Measurements from ENCODE around the gene RBM39. TPM values are rescaled to one million over a fixed set of nuclear protein-coding genes. Genes with fewer than 3 reads are reported as not detected.

RBM39 gene
- total and polyA plus RNA-seq, 2 of the 13 experiments (the other 11 are each of a cell fraction or from before 2014, with no cell fraction given): 788 to 920 TPM

GRCh38 chr20:35699127-35699956, 42.7 kb downstream of the RBM39 start, which contains the start of the genes NFS1 and ROMO1 (continued):
- TF ChIP-seq GMEB1 (CRISPR knock-in tag; IDR thresholded peaks at IDR 0.05; ENCODE audit: borderline replicate concordance) (peak; percentile 95), KDM5A (IDR thresholded peaks at IDR 0.05; ENCODE audit: borderline replicate concordance, low read length) (peak; percentile 89), ARID3A (IDR thresholded peaks at IDR 0.05; ENCODE audit: low read depth, low read length) (no peak), DBP (CRISPR knock-in tag; IDR thresholded peaks at IDR 0.05; ENCODE audit: not compliant biosample characterization) (peak; percentile 82), ZNF451 (CRISPR knock-in tag; IDR thresholded peaks at IDR 0.05) (no peak; the same call in none of the 2 replicates), SNAPC2 (CRISPR knock-in tag; IDR thresholded peaks at IDR 0.05) (peak; percentile 98), SYNCRIP (IDR thresholded peaks at IDR 0.05; ENCODE audit: insufficient read depth, low read depth, low read length) (no peak), AKNA (CRISPR knock-in tag; IDR thresholded peaks at IDR 0.05; ENCODE audit: borderline replicate concordance) (peak; percentile 91), ZNF441 (CRISPR knock-in tag; IDR thresholded peaks at IDR 0.05; ENCODE audit: borderline replicate concordance) (peak; percentile 88), ZNF251 (CRISPR knock-in tag; IDR thresholded peaks at IDR 0.05) (no peak), ZBTB37 (CRISPR knock-in tag; IDR thresholded peaks at IDR 0.05) (peak; percentile 86), ZNF629 (CRISPR knock-in tag; conservative IDR thresholded peaks at IDR 0.05) (peak; percentile 35; the same call in 1 of the 2 replicates), ZNF335 (CRISPR knock-in tag; IDR thresholded peaks at IDR 0.05) (peak; percentile 91), ZNF615 (CRISPR knock-in tag; IDR thresholded peaks at IDR 0.05; ENCODE audit: borderline replicate concordance) (peak; percentile 98; the same call in 1 of the 2 replicates), NCOA2 (CRISPR knock-in tag; IDR thresholded peaks at IDR 0.05) (peak; percentile 62), NFKB2 (CRISPR knock-in tag; IDR thresholded peaks at IDR 0.05; ENCODE audit: borderline replicate concordance) (peak; percentile 99; the same call in 1 of the 2 replicates), SMC3 (IDR thresholded peaks at IDR 0.05; ENCODE audit: low read length) (no peak; the same call in 1 of the 2 replicates)
